Stromal cell of bone marrow (primary cell): ENCODE data around the gene CCBE1.

Experiments
- DNase-seq: peaks from one replicate; pipeline ENCODE4 v3.0.0-alpha.2; 2012; ENCODE audit warnings: low read depth

CCBE1 gene

GRCh38 chr18:59393381-59393780, 303.8 kb downstream of the CCBE1 start:
- no peak for DNase-seq

GRCh38 chr18:59388817-59389216, 308.4 kb downstream of the CCBE1 start:
- DNase-seq: no peak

GRCh38 chr18:59387687-59388565, 309.3 kb downstream of the CCBE1 start:
- DNase-seq: no peak

GRCh38 chr18:59386909-59387686, 310.1 kb downstream of the CCBE1 start:
- no peak for DNase-seq

- no peak for DNase-seq
Observed at GRCh38 chr18:59385191-59385590, 312.0 kb downstream of the CCBE1 start.

- no peak for DNase-seq
Observed at GRCh38 chr18:59383851-59384250, 313.4 kb downstream of the CCBE1 start.

GRCh38 chr18:59382383-59382782, 314.8 kb downstream of the CCBE1 start:
- DNase-seq: no peak

- DNase-seq: no peak
Observed at GRCh38 chr18:59381949-59382348, 315.3 kb downstream of the CCBE1 start.
